HG03025 (cell line): ENCODE data around the gene PPAN.

Source experiments
- ATAC-seq: cut with Tn5 transposase; IDR thresholded peaks from one replicate; pipeline ENCODE4 v1.9.1; 2021; ENCODE audit warnings: mild to moderate bottlenecking, moderate library complexity; ENCODE audit not compliant: unreplicated experiment, low FRiP score

Gene PPAN

DNA sequence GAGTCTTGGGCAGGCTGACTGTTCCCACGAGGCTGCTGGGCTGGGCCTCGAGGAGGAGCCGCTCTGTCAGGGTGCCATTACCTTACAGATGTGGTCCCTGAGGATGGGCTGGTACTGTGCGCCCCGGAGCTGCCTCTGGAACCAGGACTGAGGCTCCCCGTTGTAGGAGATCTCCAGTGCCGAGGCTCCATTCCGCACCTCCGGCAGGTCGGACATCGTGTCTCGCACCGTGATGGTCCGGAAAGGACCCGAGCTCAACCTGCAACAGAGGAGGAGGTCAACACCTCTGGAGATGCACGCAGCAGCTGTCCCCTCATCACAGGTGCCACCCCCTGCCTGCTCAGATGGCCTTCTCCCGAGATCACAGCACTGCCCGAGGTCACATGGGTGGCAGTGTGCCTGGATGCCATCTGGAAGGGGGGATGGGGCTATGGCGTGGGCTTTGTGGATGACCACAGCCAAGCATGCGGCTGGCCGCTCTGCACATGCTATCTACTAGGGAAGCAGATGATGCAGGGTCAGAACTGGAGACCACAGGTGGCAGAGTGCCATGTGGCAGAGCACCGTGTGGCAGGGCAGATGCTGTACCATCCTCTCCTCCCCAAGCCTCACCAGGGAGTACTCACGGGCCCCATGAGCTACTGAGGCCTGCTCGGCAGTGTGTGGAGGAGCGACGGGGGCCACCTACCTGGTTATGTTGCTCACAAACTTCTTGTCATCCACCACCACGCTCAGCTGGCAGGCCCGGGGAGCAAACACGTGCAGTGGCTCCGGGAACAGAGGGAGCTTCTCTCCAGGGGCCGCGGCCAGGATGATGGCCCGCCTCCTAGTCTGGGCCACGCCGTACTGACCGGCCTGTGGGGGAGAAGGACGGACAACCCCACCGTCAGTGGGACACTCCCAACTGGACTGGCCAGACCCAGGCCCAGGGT is 31.9 kb downstream of the PPAN start:
- ATAC-seq, result no peak

DNA sequence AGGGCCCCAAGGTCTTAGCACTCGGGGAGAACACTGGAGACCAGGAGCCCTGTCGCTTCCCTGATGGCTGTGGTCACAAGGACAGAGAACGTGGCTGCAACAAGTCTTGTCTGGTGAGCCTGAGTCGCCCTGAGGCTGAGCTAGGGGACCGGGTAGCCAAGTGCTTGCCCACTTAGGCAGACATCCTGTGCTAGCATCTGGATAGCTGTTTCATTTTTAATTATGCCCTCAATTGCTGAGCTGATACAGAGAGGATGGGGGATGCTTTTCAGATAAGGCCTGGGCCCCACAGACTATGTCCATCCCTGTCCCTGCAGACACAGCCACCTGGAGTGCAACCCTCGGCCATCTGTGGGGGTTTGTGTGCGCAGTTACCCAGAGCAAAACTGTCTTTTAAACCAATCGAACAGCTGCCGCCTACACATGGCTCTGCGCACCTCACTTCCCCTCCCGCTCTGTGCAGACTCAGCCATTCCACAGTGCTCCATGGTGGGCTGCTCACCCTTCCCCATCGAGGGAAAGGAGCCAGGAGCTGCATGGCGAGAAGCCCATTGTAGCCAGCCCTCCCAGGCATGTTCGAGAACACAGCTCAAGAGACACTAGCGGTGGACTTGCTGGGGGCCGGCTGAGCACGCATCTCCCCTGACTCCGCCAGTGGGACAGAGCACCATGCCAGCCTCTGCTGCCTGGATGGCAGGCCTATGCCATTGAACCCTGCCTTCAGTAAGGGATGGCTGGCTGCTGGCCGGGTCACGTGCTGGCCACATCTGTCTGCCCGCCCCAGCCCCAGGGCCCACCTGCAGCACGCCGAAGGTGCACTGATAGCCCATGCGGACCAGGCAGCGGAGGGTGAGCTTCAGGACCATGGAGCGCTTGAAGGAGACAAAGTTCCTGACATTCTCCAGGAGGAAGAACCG is 33.0 kb downstream of the PPAN start:
- no peak for ATAC-seq

DNA sequence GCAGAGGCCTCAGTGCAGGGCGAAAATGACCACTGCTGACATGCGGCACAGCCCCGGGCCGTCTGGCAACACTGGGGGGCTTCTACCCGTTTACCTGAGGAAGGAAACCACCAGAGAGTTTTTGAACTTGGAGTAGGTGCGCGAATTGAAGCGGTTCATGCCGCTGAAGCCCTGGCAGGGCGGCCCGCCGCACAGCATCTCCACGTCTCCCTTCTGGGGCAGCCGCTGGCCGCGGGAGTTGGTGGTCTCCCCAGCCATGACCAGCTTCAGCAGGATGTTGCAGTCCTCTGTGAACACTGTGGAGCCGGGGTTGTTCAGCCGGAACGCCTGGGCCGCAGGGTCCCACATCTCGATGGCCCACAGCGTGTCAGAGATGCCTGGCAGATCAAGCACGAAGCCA is 33.8 kb downstream of the PPAN start:
- no peak for ATAC-seq

- no peak for ATAC-seq
Observed at GRCh38 chr19:10141479-10141878, 35.3 kb downstream of the PPAN start.

- ATAC-seq, result no peak
Observed at GRCh38 chr19:10141973-10142372, 35.8 kb downstream of the PPAN start.

DNA sequence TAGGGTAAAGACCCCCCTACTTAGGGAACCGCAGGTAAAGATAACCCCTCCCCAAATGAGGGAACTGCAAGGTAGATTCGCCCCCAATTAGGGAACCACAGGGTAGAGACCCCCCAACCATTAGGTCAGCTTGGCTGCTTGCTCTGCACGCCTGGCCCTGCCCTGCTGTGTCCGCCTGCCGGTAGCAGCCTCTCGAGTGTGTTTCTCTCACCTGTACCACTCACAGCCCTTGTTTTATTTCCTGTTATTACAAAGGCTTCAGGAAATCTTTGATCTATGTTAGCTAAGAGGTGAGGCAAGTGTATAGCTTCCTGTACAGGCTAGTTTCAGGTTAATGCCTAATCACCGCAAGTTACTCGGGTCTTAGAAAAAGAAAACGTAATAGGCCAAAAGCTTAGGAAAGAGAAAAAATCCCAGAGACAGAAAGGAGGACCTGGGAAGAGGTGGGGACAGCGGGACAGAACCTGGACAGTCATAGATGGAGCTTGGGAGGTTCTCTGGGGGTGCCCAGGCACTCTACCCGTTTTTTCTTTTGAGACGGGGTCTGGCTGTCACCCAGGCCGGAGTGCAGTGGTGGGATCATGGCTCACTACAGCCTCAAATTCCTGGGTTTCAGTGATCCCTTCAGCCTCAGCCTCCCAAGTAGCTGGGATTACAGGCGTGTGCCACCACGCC is 36.7 kb downstream of the PPAN start:
- ATAC-seq, result no peak

- no peak for ATAC-seq
Observed at GRCh38 chr19:10143681-10144080, 37.5 kb downstream of the PPAN start.

DNA sequence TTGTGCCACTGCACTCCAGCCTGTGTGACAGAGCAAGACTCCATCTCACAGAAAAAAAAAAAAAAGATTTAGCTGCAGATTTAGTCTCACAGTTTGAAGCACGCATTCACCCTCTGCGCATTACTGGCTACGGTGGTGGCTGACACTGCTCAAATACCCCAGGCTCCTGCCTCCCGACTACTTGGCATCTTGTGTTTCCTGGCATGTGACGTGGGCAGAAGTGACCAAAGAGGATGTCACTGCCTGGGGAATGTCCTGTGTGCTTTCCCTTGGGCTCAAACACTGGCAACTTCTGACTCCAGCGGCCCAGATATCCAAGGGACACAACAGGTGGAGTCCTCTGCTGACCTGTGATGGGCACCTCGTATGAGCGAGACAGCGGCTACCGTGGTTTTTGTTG is 38.2 kb downstream of the PPAN start:
- ATAC-seq, result no peak

- no peak for ATAC-seq
Observed at GRCh38 chr19:10145031-10145430, 38.9 kb downstream of the PPAN start.

DNA sequence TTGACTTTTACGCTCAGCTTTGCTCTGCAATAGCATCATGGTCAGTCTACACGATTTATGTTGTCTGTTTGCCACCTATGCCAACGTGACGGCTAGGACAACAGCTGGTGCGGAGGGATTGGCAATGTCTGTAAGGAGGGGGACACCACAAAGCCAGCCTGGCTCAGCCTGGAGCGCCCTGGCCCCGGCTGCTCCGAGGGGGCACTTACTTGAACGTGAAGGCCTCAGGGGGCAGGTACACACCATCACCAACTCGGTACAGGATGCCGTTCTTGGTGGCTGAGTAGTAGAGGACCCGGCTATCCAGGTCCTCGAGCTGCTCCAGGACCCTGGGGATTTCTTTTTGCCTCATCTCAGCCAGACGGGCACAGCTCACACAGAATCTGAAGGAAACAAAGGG is 40.0 kb downstream of the PPAN start:
- ATAC-seq, result no peak

DNA sequence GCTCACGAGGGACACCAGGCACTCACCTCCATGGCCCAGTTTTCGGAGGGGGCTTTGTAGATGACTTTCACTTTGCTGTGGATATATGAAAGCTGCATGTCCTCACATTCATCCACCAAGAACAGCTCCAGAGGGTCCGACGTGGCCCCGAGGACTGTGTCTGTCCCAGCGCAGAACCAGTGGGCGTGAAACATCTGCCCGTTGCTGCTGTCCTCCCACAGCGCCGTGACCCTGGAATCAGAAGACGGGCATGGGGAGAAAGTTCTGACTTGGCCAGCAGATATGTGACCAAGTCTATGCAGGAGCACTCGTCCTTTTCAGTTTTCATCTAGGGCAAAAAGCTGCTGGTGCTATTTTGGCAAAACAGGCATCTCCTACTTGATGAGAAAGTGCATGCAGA is 43.3 kb downstream of the PPAN start:
- ATAC-seq, result no peak

GRCh38 chr19:10151521-10151920 is 45.4 kb downstream of the PPAN start:
- ATAC-seq, result no peak

DNA sequence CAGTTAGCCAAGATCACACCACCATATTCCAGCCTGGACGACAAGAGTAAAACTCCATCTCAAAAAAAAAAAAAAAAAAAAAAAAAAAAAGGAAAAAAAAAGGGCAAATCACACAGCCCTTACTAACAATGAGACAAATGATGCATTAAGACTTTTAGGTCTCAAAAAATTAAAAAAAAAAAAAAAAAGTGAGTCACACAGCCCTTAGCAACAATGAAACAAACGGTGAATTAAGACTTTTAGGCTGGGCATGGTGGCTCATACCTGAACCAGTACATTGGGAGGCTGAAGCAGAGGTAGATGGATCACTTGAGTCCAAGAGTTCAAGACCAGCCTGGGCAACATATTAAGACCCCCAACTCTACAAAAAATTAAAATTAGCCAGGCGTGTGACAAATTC is 45.9 kb downstream of the PPAN start:
- no peak for ATAC-seq

DNA sequence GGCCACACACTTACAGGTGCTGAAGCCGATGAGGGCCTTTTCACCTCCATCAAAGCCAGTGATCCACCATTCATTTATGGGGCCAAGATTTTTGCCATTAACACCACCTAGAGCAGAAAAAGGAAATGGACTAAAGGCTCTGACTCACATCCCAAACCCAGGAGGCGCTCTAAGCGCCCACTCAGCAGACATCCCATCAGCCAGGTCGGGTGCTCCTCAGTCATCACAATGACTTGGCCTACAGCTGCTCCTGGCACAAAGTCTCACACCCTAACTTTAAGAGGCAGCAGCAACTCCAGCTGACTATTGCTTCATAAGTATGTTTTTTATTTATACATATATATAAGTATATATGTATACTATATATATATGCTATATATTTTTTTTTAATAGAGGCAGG is 49.7 kb downstream of the PPAN start:
- ATAC-seq, result no peak

DNA sequence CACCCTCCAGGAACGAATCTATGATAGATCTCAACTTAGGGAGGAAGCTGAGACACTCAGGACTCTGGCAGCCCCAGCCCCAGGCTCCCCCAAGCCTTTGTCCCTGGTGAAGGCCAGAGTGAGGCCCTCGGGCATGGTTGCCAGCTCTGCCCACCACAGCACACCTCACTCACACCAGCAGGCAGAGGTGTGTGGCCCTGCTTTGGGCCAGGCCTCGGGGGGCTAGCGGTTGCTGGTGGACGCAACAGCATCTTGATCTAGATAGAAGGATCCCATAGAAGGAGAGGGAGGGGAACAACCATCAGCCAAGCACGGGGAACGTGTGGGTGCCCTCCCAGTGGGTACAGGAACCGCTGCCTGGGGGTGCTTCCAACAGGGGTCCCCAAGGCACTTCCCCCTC is 51.9 kb downstream of the PPAN start:
- ATAC-seq, result no peak

- ATAC-seq, result no peak
Observed at GRCh38 chr19:10158485-10158884, 52.3 kb downstream of the PPAN start.

DNA sequence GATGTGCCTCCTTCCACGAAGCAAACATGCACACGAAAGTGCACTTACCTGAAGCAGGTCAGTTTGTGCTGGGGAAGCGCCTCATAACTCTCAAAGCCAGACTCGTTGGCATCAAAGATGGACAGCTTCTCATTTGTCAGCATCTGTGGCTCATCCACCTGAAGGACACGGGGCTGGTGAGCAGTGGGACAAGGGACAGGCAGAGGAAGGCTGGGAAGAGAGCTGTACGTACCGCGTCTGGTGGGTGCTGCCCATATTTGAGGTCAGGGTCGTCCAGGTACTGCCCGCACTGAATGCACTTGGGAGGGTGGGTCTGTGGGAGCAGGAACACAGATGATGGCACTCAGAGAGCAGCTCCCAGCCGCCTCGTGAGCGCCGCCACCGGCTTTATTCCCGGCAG is 53.4 kb downstream of the PPAN start:
- ATAC-seq, result no peak
